Stimulated activated CD8-positive, alpha-beta memory T cell treated with anti-CD3 and anti-CD28 coated beads, Interleukin-7, amount 100 ng/mL, for 1 hour (primary cell): Measurements from ENCODE around the gene GCNT2.
"Not testable (repeated sequence)": the region's sequence is repeated elsewhere in the genome, so short reads cannot be mapped to it uniquely, and the experiment has no call there.

Source experiments
- DNase-seq, 2 donors: peaks; one replicate each; pipeline ENCODE4 v3.0.0-alpha.2; 2020; ENCODE audit warnings: low read depth in 2 of 2

Gene GCNT2

DNA sequence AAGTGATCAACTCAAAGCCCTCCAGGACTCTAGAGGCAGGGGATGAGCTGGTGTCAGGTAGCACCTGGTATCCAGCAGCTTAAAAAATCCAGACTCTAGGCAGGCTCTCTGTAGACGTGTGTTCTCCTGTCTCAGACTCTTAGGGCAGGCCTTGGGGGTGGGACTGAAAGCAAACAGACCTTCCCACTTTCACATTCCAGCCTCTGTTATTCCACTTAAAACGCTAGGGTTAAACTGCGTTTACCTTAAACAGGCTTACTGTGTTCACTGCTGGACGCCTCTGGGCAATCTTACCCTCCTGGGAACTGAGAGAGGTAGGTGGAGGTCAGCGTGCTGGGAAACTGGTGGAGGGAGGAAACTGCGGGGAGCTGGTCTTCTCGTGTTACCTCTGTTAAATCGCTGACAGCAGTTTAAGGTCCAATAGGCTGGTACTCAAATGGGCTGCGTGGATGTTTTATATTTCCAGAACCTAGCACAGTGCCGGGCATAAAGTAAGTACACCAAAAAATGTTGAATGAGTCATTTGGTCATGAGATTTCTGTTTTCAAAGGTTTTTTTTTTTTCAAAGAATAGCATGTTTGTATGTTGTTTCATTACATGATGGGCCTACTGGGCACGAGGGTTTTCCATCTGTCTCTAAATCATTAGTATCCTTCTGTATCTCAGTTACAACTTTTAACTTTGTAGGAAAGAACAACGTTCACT is at the start of gene GCNT2:
Gene GCNT2, plus strand, starts transcription at position 248 of the 705 bp plus-strand sequence. CDS start 7,561 bp downstream, outside the sequence.
- DNase-seq, result no peak

DNA sequence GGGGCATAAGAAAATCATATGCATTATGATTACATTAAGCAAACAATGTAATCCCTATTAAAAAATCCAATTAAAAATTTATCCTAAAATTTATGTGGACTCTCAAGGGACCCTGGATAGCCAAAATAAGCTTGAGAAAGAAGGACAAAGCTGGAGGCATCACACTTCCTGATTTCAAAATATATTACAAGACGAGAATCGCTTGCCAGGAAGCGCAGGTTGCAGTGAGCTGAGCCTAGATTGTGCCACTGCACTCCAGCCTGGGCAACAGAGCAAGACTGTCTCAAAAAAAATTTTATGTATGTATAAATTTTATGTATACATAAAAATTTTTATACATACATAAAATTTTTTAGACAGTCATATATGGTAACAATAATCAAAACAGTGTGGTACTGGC is 48.5 kb upstream of the GCNT2 start:
- no peak for DNase-seq

DNA sequence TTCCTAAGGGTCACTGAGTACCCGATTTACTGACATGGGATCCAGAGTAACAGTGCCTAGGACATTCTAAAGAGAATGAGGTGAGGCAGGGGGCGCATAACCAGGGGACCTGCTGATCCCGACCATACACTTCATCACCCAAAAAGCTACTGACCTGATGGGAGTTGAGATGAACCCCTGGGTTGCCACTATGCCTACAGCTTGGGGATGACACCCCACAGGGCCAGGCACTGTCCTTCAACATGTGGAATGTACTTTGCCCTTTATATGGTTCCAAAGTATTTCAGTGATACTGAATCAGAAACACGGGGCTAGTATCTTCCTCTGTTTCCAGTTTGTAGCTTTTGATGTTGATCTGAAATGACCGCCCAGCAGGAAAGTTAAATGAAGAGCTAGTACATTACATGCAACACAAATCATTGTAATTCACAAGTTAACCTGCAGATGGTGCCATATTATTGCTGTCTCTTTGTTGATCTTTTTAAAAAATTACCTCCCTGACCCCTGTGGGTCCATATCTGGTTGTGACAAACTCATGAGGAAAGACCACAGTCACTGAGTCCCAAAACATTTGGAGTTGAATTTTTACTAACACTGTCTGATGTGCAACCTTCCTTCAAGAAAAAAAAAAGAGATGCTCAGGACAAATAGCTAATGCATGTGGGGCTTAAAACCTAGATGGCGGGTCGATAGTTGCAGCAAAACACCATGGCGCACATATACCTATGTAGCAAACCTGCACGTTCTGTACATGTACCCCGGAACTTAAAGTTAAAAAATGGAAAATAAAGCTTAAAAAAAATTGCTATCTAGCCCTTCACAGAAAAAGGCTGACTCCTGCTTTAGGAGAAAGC is 42.7 kb upstream of the GCNT2 start:
- no peak for DNase-seq

DNA sequence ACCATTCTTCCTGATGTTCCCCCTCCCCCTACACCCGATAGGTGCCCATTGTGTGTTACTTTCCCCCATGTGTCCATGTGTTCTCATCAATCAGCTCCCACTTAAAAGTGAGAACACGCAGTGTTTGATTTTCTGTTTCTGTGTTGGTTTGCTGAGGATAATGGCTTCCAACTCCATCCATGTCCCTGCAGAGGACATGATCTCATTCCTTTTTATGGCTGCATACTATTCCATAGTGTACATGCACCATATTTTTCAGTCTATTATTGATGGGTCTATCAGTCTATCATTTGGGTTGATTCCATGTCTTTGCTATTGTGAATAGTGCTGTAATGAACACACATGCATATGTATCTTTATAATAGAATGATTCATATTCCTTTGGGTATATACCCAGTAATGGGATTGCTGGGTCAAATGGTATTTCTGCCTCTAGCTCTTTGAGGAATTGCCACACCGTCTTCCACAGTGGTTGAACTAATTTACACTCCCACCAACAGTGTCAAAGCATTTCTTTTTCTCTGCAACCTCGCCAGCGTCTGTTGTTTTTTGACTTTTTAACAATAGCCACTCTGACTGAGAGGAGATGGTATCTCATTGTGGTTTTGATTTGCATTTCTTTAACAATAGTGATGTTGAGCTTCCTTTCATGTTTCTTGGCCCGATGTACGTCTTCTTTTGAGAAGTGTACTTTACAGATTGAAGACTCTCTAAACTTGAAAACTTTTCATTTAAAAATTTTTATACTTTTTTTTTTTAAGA is 41.0 kb upstream of the GCNT2 start:
- no peak for DNase-seq

DNA sequence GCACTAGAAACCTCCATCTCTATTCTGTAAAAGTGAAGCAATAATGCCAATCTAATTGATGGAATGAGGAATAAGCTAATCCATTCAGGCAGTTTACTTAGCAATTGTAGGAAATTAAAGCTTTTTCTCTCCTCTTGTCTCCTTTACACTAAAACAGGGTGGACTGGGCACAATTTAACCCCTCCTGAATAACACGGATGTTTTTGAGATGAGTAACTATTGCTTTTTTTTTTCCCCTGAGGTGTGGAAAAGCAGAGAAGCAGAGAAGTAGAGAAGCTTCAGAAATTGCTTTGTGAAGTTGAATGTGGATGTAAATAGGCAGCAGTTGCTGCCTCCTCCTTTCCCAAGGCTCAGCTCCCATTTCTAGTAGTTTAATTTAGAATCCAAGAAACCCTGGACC is 40.0 kb upstream of the GCNT2 start:
- DNase-seq, result no peak

DNA sequence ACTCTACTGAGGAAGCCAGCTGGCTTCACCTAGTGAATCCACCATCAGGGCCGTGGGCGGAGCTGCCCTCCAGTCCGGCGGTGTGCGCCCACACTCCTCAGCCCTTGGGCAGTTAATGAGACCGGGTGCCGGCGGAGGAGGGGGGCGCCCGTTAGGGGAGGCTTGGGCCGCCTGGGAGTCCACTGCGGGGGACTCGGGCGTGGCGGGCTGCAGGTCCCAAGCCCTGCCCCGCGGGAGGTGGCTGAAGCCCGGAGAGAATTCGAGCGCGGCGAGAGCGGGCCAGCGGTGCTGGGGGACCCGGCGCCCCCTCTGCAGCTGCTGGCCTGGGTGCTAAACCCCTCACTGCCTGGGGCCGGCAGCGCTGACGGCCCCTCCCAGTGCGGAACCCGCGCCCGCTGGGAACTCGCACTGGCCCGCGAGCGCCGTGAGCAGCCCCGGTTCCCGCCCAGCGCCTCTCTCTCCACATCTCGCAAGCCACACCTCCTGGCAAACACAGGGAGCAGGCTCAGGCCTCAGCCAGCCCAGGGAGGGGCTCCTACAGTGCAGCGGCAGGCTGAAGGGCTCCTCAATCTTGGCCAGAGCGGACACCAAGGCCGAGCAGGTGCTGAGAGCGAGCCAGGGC is 38.4 kb upstream of the GCNT2 start:
- no peak for DNase-seq

DNA sequence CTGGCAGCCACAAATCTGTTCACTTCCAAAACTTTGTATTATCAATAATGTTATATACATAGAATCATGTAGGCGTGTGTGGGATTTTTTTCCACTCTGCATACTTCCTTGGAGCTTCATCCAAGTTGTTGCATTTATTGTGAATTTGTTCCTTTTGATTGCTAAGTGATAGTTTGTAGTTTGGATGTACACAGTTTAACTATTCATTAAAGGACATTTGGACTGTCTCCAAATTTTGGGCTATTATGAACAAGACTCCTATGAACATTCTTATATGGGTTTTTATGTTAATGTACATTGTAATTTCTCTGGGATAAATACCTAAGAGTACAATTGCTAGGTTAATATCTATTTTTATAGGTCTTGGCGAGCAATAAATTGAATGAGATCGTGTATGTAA is 36.2 kb upstream of the GCNT2 start:
- no peak for DNase-seq

DNA sequence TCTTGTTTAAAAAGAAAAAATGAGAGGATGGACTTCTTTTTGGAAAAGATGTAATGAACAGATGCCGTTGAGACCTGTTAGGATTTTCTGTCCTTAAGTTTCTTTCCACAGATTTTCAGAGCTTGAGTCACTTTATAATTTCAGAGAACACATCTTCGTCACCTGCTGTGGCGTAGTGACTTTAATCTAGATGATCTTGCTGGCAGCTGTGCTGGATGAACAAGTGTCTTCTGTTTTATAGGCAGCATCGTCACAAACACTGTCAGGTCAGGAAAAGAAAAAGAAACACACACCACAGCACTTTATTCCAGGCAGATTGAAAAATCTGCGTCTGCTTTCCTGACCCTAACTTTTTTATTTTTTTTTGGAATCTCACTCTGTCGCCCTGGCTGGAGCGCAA is 35.7 kb upstream of the GCNT2 start:
- DNase-seq, result no peak

DNA sequence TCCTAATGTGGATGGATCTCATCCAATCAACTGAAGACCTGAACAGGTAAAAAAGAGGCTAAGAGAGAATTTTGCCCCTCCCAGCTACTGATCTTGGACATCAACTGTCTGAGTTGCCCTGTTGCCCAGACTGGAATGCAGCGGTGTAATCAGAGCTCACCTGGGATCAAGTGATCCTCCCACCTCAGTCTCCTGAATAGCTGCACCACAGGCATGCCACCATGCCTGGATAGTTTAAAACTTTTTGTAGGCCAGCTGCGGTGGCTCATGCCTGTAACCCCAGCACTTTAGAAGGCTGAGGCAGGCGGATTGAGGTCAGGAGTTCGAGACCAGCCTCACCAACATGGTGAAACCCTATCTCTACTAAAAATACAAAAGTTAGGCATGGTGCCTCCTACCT is 34.9 kb upstream of the GCNT2 start:
- DNase-seq, result no peak

DNA sequence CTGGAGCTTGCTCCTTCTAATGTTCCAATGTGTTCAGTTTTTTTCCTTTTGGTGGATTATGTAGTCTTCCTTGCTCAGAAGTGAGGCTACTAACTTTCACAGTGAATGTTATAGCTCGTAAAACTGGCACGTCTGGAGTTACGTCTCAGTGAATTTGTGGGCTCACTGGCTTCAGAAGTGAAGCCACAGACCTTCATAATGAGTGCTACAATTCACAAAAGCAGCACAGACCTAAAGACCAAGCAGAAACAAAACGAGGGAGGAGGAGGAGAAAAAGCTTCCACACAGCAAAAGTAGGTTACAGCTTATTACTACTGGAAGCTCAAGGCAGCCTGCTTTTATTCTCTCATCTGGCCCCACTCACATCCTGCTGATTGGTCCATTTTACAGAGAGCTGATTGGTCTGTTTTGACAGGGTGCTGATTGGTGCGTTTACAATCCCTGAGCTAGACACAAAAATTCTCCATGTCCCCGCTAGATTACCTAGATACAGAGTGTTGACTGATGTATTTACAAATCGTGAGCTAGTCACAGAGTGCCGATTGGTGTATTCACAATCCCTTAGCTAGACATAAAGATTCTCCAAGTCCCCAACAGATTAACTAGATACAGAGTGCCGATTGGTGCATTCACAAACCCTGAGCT is 34.1 kb upstream of the GCNT2 start:
- DNase-seq, result not testable (repeated sequence)

DNA sequence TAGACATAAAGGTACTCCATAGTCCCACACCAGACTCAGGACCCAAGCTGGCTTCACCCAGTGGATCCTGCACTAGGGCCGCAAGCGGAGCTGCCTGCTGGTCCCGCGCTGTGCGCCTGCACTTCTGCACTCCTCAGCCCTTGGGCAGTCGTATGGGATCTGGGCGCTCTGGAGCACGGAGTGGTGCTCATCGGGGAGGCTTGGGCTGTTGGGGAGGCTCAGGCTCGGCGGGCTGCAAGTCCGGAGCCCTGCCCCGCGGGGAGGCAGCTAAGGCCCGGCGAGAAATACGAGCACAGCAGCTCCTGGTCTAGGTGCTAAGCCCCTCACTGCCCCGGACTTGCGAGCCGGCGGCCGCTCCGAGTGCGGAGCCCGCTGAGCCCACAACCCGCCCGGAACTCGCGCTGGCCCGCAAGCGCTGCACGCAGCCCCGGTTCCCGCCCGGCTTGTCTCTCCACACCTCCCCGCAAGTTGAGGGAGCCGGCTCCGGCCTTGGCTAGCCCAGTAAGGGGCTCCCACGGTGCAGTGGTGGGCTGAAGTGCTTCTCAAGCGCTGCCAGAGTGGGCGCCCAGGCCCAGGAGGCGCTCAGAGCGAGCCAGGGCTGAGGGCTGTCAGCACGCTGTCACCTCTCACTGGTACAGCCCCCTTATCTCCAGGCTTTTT is 33.4 kb upstream of the GCNT2 start:
- no peak for DNase-seq

DNA sequence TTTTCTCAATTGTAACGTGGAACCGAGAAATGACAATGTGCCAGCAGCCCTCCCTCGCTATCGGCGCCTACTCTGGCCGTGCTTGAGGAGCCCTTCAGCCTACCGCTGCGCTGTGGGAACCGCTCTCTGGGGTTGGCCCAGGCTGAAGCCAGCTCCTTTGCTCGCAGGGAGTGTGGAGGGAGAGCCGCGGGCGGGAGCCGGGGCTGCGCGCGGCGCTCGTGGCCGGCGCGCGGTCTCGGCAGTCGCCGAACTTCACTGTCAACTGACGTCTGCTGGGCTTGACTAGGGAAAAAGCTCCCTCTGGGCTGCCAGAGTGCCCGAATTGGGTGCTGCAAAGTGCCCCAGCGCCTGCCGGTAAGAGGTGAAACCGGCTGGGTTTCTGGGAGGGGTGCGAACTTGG is 29.7 kb upstream of the GCNT2 start:
- no peak for DNase-seq

DNA sequence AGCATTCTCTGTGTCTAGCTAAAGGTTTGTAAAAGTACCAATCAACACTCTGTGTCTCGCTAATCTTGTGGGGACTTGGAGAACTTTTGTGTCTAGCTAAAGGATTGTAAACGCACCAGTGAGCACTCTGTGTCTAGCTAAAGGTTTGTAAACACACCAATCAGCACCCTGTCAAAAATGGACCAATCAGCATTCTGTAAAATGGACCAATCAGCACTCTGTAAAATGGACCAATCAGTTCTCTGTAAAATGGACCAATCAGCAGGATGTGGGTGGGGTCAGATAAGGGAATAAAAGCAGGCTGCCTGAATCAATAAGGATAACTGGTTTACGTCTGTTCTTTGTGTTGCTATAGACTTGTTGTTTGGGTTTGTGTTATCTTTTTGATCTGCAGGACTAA is 29.2 kb upstream of the GCNT2 start:
- DNase-seq, result not testable (repeated sequence)

DNA sequence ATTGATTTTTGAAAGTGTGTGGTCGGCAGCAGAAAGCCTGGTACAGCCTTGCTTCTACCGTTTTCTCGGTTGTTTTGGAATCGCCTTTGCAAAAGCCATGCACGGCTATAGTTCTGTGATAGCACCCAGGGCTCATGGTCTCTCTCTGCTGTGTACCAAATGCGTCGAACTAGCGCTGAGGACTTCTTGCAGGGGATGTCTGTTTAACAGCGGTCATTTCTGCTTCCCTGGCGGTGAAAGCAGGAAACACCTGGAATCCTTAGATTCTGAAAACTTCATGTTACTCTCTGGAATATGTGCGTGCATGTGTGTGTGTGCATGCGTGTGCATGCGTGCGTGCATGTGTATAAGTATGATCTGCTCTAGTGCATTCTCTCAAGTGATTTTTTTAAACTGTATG is 26.1 kb upstream of the GCNT2 start:
- no peak for DNase-seq

DNA sequence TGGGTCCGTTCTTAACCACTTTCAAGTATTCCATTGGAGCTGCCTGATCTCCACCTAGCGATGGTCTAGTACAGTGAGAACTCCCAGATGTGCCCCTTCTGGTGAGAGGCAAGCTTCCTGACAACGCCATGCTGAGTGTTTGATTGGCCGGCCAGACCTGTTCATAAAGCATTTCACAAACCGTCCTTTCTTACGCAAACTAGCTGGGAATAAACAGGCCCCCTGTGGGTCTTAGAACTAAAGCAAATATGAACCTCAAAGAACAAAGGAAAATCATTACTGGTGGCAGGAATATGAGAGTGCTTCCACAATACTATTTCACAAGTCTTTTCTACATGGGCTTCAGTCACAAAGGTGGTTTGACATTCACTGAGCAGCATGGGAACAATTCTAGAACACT is 15.6 kb upstream of the GCNT2 start:
- DNase-seq, result no peak

DNA sequence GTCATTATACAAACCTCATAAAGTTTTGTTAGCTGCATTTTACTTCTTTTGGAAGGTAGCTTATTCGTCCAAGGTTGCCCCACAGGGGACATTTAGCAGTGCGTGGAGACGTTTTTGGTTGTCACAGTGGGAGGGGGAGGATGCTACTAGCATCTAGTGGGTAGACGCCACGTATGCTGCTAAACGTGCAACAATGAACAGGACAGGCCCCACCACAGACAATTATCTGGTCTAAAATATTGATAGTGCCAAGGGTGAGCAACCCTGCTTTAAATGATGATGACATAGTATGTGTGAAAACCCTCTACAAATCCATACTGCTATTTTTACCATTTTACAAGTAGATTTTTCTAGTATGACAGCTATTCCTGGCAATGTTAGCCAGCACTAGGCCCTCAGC is 13.9 kb upstream of the GCNT2 start:
- DNase-seq, result no peak

DNA sequence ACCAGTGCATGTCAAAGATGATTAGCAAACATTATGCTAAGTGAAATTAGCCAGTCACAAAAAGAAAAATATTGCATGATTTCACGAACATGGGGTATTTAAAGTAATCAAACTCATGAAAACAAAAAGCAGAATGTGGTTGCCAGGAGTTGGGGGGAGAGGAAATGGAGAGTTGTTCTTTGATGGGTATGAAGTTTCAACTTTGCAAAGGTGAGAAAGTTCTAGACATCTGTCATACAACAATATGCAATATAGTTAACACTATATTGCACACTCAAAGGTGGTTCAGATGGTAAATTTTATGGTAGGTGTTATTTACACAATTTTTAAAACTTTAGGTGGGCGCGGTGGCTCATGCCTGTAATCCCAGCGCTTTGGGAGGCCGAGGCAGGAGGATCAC is 13.4 kb upstream of the GCNT2 start:
- DNase-seq, result no peak

DNA sequence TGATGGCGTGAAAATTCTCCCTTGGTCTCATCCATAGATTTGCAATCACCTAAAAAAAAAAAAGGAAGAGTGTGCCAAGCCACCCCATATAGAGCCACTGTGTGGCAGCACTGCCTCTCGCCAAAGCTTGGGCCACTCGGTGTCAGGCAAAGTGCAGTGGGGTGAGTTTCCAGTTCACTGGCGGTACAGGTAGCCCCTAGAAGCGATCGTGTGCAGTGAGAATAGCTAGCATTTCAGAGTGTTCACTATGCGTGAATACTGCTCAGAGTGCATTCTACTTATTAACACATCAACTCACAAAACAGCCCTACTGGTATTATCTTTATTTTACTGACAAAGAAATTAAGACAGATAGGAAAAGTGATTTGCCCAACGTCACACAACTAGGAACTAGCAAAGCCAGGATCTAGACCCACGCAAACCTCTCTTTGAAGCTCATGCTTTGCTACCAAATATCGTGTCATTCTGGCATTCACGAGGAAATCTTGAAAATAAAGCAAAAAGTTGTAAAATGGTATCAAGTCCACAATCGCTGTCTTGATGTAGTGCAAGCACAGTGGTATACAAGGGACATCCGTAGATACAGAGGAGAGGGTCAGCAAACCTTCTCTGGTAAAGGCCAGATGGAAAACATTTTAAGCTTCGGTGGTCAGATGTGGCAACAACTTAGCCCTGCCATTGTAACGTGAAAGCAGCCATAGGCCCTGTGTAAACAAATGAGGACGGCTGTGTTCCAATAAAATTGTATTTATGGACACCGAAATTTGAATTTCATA is 10.4 kb upstream of the GCNT2 start:
- DNase-seq, result no peak

DNA sequence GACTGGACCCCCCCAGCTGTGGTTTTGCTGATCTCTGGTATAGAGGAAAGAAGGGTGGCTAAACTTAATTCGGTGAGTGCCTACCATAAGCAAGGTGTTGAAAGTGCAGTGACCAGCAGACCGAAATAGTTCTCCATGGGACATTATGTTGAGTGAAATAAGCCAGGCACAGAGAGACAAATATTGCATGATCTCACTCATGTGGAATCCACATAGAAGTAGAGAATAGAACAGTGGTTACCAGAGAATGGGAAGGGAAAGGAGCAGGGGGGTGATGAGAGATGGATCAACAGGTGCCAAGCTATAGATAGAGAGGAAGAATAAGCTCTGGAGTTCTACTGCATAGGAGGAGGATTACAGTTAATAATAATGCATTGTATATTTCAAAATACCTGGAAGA is 9.7 kb upstream of the GCNT2 start:
- no peak for DNase-seq

DNA sequence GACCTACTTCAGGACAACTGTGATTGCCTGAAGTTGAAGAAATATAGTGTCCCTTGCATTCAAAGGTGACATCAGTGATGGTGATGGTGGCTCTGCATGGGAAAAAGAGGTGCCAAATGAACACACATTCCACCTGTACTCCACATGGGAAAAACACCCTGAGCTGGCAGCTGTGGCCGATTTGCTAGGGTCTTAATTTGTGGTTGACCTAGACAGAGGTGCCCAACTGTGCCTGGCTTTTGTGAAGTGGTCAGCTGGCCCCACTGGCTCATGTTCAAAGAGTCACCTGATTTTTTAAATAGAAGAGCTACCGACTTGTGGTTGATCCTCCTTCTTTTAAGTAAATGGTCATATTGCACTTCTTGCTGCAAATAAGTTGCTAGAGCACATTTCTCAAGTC is 7.6 kb upstream of the GCNT2 start:
- no peak for DNase-seq
